Muscle layer of colon (tissue), 2 donors: ENCODE results near the gene MDM4.

Source experiments
- H3K27ac ChIP-seq: one replicate; pipeline ENCODE4 v1.7.0; 2013; ENCODE audit warnings: low read depth, mild to moderate bottlenecking, low read length, moderate library complexity
- H3K27me3 ChIP-seq, 2 donors: one replicate each; pipeline ENCODE4 v1.7.0; 2013; ENCODE audit warnings: low read length in 2 of 2, mild to moderate bottlenecking in 2 of 2; ENCODE audit not compliant: insufficient read depth in 2 of 2, control insufficient read depth in 1 of 2
- H3K36me3 ChIP-seq: one replicate; pipeline ENCODE4 v1.7.0; 2013; ENCODE audit warnings: mild to moderate bottlenecking, low read length; ENCODE audit not compliant: insufficient read depth
- H3K4me1 ChIP-seq: one replicate; pipeline ENCODE4 v1.7.0; 2013; ENCODE audit warnings: mild to moderate bottlenecking, low read length; ENCODE audit not compliant: insufficient read depth
- H3K4me3 ChIP-seq, 2 donors: one replicate each; pipeline ENCODE4 v1.7.0; 2013; ENCODE audit warnings: low read length in 2 of 2, low read depth in 1 of 2, mild to moderate bottlenecking in 1 of 2, moderate library complexity in 1 of 2
- H3K9ac ChIP-seq: one replicate; pipeline ENCODE4 v1.7.0; 2013; ENCODE audit warnings: low read length
- H3K9me3 ChIP-seq: one replicate; pipeline ENCODE4 v1.7.0; 2013; ENCODE audit warnings: mild to moderate bottlenecking, low read length
- donor health status: abdominal sarcoma.
- donor health status: Adenocarcinoma of cecum.

The MDM4 gene

GRCh38 chr1:204588826-204589225, 72.6 kb downstream of the MDM4 start:
- H3K4me3 ChIP-seq = no peak overlapping the region
- H3K36me3 ChIP-seq = no peaks in the 10 kb centered on the region
- H3K4me1 ChIP-seq = peaks cover 6% of the 10 kb centered on the region
- H3K9me3 ChIP-seq = no peaks in the 10 kb centered on the region
- no peaks in the 10 kb centered on the region for H3K27me3 ChIP-seq
- no peak overlapping the region for H3K27ac ChIP-seq
- H3K9ac ChIP-seq = no peak overlapping the region

DNA sequence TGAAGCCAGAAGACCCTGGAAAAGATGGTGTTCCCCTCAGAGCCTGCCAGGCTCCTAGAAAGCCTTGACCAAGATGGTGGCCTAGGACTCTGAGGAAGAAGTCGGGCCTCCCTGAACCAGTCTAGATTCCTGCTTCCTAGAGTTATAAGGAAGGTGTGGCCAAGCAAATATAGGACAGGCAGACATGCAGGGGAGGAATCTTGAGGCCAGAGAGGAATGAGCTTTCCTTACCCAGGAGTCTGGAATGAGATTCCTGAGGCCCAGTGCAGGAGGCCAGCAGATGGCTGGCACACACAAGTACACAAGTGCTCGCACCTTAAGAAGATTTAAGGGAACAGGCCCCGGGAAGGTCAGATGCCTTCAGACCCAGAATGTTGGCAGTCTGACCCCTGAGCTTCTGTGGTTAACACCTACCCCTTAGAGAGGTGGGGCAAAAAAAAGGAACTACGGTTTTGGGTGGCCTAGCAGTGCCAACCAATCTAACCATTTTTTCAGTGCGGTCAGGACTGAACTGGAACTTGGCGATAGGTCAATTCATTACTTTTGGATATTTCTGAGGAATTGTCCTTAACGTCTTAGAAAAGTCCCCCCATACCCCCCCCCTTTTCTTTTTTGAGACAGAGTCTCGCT, 73.3 kb downstream of the MDM4 start:
- Histone ChIP-seq H3K27me3 (no peaks in the 10 kb centered on the region), H3K9me3 (no peaks in the 10 kb centered on the region), H3K4me3 (no peak overlapping the region), H3K27ac (no peak overlapping the region), H3K4me1 (peaks cover under 1% of the 10 kb centered on the region), H3K9ac (no peak overlapping the region), H3K36me3 (no peaks in the 10 kb centered on the region)

DNA sequence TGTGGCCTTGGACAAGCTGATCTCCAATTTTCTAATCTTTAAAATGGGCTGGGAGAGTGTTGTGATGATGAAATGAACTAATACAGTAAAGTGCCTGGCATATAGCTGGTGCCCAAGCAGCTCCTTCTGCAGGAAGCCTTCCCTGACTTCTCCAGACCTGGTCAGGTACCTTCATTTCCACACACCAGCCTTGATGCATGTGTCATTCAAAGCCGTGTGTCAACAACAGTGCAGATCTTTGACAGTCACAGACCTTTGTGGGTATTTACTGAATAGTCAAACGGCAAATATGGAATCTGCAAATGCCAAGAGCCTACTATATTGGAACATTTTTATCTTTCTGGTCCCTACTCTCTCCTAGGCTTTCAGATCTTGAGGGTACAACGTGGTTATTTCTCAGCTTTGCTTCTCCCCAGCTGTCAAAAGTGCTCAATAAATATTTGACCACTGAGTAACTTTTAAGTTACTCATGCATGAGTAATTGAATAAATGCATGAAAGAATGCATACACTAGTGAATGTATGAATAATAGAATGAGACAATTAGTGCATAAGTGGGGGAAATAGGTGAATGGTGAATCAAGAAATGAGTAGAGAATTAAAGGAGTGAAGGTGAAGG, 75.4 kb downstream of the MDM4 start:
- no peaks in the 10 kb centered on the region for H3K4me1 ChIP-seq
- no peak overlapping the region for H3K4me3 ChIP-seq
- H3K36me3 ChIP-seq = no peaks in the 10 kb centered on the region
- H3K9me3 ChIP-seq = no peaks in the 10 kb centered on the region
- H3K27me3 ChIP-seq = no peaks in the 10 kb centered on the region
- H3K9ac ChIP-seq = no peak overlapping the region
- H3K27ac ChIP-seq = no peak overlapping the region

DNA sequence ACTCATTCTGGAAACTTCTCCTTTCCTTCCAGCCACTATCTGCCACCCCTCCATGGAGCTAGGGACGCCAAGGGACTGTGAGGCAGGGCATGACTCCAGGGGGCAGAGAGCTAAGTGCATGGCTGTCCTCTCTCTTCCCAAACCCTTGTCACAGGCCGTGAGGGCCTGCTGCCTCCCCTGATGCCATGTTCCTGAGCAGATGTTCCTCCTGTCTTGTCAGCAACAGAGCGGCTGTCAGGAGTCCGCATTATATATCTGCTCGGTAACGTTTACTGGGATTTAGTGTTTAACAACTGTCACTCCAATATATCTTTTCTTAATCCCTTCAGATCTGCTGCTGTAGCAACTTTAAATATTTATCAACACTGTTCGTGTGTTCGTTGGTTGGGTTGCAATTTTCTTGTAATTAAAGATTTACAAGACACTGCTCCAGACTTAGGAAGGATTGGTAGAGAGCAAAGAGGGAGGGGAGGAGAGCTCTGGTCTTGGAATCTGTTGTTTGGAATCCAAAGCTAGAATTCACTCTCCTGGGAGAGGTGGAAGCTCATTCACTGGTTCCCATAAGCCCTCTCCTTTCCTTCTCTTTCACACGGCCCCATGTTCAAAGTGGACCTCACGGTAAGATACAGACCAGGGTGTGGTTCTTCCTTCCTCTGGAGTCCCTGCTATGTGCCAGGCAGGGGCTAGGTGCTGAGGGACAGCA, 76.2 kb downstream of the MDM4 start:
- Histone ChIP-seq H3K4me3 (no peak overlapping the region), H3K9ac (no peak overlapping the region)

GRCh38 chr1:204598319-204598969, 82.2 kb downstream of the MDM4 start:
- no peak overlapping the region for H3K4me3 ChIP-seq
- H3K36me3 ChIP-seq = no peaks in the 10 kb centered on the region
- no peaks in the 10 kb centered on the region for H3K4me1 ChIP-seq
- no peaks in the 10 kb centered on the region for H3K9me3 ChIP-seq
- no peak overlapping the region for H3K27ac ChIP-seq
- H3K9ac ChIP-seq = no peak overlapping the region
- H3K27me3 ChIP-seq = no peaks in the 10 kb centered on the region

More for the DNA sequence above, 76.2 kb downstream of the MDM4 start:
- no peaks in the 10 kb centered on the region for H3K4me1 ChIP-seq
- no peaks in the 10 kb centered on the region for H3K9me3 ChIP-seq
- no peak overlapping the region for H3K27ac ChIP-seq
- no peaks in the 10 kb centered on the region for H3K27me3 ChIP-seq
- no peaks in the 10 kb centered on the region for H3K36me3 ChIP-seq

- H3K4me3 ChIP-seq = no peak overlapping the region
- H3K27ac ChIP-seq = no peak overlapping the region
- H3K9me3 ChIP-seq = no peaks in the 10 kb centered on the region
- H3K9ac ChIP-seq = no peak overlapping the region
- H3K36me3 ChIP-seq = no peaks in the 10 kb centered on the region
- H3K27me3 ChIP-seq = no peaks in the 10 kb centered on the region
- H3K4me1 ChIP-seq = no peaks in the 10 kb centered on the region
Observed at GRCh38 chr1:204599098-204599497, 82.9 kb downstream of the MDM4 start.

GRCh38 chr1:204599596-204599995, 83.4 kb downstream of the MDM4 start:
- H3K27ac ChIP-seq = no peak overlapping the region
- no peaks in the 10 kb centered on the region for H3K9me3 ChIP-seq
- no peaks in the 10 kb centered on the region for H3K27me3 ChIP-seq
- no peak overlapping the region for H3K9ac ChIP-seq
- no peaks in the 10 kb centered on the region for H3K4me1 ChIP-seq
- no peak overlapping the region for H3K4me3 ChIP-seq
- H3K36me3 ChIP-seq = no peaks in the 10 kb centered on the region

DNA sequence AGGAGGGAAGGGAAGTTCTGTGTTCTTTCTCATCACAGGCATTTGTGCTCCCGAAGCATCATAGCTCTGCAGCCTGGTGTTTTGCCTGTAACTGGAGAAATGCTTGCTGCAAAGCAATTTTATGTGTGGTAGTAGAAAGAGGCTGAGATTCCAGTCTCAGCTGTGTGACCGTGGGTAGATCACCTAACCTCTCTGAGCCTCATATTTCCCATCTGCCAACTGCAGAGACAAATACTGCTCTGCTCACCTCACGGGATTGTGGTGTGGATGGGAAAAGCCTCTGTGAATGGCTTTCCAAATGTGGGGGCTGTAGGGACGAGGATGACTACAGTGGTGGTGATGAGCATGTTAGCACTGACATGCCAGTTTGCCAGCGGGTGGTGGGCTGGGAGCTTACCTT, 84.0 kb downstream of the MDM4 start:
- Histone ChIP-seq H3K9me3 (no peaks in the 10 kb centered on the region), H3K27me3 (no peaks in the 10 kb centered on the region), H3K4me1 (no peaks in the 10 kb centered on the region)

DNA sequence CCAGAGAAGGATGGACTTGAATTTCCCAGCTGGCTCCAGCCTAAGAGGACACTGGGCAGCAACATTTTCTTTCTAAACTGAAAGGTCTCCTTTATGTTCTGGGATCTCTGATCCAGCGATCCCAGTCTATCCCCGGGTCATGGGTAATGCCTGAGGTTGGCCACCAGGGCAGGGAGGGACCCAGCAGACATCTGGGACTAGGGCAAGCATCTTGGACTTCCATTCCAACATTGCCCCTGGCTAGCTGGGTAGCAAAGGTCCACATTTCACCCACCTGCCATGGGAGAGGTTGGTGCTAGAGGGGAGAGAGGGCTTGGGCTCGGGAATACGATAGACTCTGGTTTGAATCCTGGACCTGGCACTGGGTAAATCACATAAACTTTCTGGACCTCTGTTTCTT, 84.8 kb downstream of the MDM4 start:
- no peaks in the 10 kb centered on the region for H3K4me1 ChIP-seq

More for the DNA sequence above, 84.0 kb downstream of the MDM4 start:
- Histone ChIP-seq H3K36me3 (no peaks in the 10 kb centered on the region), H3K27ac (no peak overlapping the region), H3K9ac (no peak overlapping the region), H3K4me3 (no peak overlapping the region)

DNA sequence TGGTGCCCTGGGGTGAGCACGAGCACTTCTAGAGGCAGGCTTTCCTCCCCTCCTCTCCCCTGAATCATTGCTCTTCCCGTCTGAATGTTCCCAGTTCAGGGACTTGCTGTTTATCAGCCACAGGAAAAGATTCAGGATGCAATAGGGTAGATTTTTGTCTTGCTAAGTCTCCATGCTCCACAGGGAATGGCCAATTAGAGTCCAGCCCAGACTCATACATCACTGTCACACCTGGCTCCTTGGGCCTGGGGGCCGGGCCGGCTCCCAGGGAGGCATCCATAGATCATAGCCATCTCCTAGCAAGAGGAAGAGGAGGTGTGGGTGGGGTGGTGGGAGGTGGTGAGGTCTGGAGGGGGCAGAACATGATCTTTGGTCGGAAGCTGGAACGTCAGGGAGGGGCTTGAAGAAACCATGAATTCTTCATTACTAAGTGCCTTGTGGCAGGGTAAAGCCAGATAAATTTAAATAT, 85.9 kb downstream of the MDM4 start:
- Histone ChIP-seq H3K4me1 (no peaks in the 10 kb centered on the region), H3K9me3 (no peaks in the 10 kb centered on the region), H3K27ac (no peak overlapping the region), H3K27me3 (no peaks in the 10 kb centered on the region), H3K4me3 (no peak overlapping the region), H3K36me3 (no peaks in the 10 kb centered on the region), H3K9ac (no peak overlapping the region)

More for the DNA sequence above, 84.8 kb downstream of the MDM4 start:
- no peak overlapping the region for H3K9ac ChIP-seq
- no peaks in the 10 kb centered on the region for H3K9me3 ChIP-seq
- H3K27me3 ChIP-seq = no peaks in the 10 kb centered on the region
- H3K36me3 ChIP-seq = no peaks in the 10 kb centered on the region
- H3K4me3 ChIP-seq = no peak overlapping the region
- no peak overlapping the region for H3K27ac ChIP-seq

DNA sequence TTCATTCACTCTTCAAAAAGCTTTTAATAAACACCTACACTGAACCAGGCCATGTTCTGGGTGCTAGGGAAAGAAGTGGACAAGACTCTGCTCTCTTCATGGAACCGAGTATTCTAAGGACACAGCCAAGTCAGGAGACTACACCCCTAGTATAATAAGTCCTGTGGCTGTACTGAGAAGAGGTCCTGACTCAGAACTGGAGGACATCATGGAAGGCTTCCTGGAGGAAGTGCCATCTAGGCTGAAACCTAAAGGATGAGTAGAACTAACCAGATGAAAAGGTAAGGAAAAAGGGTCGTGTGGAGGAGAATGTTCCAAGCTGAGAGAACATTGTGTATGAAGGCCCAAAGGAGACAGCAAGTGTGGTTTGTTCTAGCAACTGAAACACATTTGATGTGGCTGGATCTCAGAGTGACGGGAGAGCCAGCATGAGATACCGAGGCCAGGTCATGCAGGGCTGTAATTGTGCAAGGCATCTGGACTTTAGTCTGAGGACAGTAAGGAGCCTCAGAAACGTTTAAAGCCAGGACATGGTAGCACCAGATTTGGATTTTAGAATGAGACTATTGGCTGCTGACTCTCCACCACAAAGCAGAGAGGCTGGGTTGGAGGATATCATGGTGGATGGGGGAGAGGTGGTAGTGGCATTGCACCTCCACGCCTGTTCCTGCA, 86.8 kb downstream of the MDM4 start:
- no peaks in the 10 kb centered on the region for H3K27me3 ChIP-seq
- H3K9me3 ChIP-seq = no peaks in the 10 kb centered on the region
- H3K36me3 ChIP-seq = no peaks in the 10 kb centered on the region
- no peaks in the 10 kb centered on the region for H3K4me1 ChIP-seq
- no peak overlapping the region for H3K9ac ChIP-seq
- H3K27ac ChIP-seq = no peak overlapping the region
- no peak overlapping the region for H3K4me3 ChIP-seq
